HCT116 (cell line): ENCODE data around the gene TAF1B.

ENCODE experiments used
- CTCF ChIP-seq, 3 experiments: fragments of 200-600 bp in 1 of 3; sonication (generic) in 1 of 3; IDR thresholded peaks in 2 of 3; conservative IDR thresholded peaks in 1 of 3; 2 replicates each; pipeline ENCODE4 v1.5.1; 2012 to 2017; ENCODE audit warnings: low read depth in 2 of 3, low read length in 2 of 3, antibody characterized with exemption in 1 of 3, borderline replicate concordance in 1 of 3, control low read depth in 1 of 3, mild to moderate bottlenecking in 1 of 3, mixed read lengths in 1 of 3, mixed run types in 1 of 3, moderate library complexity in 1 of 3; ENCODE audit not compliant: insufficient read depth in 1 of 3
- EGR1 ChIP-seq: IDR thresholded peaks from 2 replicates; pipeline ENCODE4 v1.6.1; 2012; ENCODE audit warnings: low read depth
- EZH2phosphoT487 ChIP-seq: fragments of 200-600 bp; IDR thresholded peaks from 2 replicates; pipeline ENCODE4 v1.6.1; 2018; ENCODE audit warnings: antibody characterized with exemption, borderline replicate concordance
- FOSL1 ChIP-seq: IDR thresholded peaks from 2 replicates; pipeline ENCODE4 v1.6.1; 2012; ENCODE audit warnings: low read depth
- POLR2AphosphoS5 ChIP-seq: IDR thresholded peaks from 2 replicates; pipeline ENCODE4 v1.6.1; 2011; ENCODE audit warnings: mild to moderate bottlenecking, low read depth, low read length, moderate library complexity
- SIN3A ChIP-seq: IDR thresholded peaks from 2 replicates; pipeline ENCODE4 v1.6.1; 2012; ENCODE audit warnings: low read depth
- SRF ChIP-seq: IDR thresholded peaks from 2 replicates; pipeline ENCODE4 v1.6.1; 2012; ENCODE audit warnings: low read depth
- ZNF274 ChIP-seq: fragments of 200-500 bp; sonication (Bioruptor generic); IDR thresholded peaks from 2 replicates; pipeline ENCODE4 v1.6.1; 2014; ENCODE audit warnings: mild to moderate bottlenecking, low read depth, low read length, inconsistent platforms
- TF ChIP-seq, protein P1 (sequence below): IDR thresholded peaks from 2 replicates; pipeline ENCODE4 v1.6.1; 2012

DNA sequence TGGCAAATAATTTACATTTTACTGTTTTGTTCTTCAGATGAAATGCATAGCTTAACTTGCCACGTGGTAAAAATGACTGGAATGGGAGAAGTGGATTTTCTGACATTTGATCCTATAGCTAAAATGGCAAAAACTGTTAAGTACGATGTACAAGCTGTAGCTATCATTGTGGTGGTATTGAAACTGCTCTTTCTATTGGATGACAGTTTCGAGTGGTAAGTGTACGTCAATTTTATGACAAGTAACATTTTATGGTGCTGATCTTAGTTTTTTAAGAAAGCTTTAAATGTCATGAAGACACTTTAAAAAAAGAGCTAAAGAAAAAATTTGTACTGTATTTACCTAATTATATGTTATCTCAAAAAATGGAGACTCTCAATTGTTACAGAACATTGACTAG is 67.4 kb downstream of the TAF1B start:
- no peak for TF ChIP-seq SRF
- TF ChIP-seq, protein P1, sequence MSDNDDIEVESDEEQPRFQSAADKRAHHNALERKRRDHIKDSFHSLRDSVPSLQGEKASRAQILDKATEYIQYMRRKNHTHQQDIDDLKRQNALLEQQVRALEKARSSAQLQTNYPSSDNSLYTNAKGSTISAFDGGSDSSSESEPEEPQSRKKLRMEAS, result no peak
- TF ChIP-seq SIN3A, result no peak
- TF ChIP-seq EZH2phosphoT487, result no peak
- TF ChIP-seq CTCF (IDR thresholded peaks at IDR 0.05 in 2 of 3, conservative IDR thresholded peaks at IDR 0.05 in 1 of 3; ENCODE audit: borderline replicate concordance in 1 of 3, insufficient read depth in 1 of 3, low read depth in 2 of 3, low read length in 2 of 3), result no peak
- no peak for TF ChIP-seq EGR1
- TF ChIP-seq FOSL1, result no peak
- no peak for TF ChIP-seq ZNF274
- no peak for TF ChIP-seq POLR2AphosphoS5
